Astrocyte (in vitro differentiated cells and primary cell): ENCODE measurements around the gene SOWAHB. TPM values are rescaled to one million over a fixed set of nuclear protein-coding genes. Genes with fewer than 3 reads are reported as not detected.
A peak's percentile ranks its signal among the peaks of the same experiment; 100 is the strongest.
"Not testable (repeated sequence)": the region's sequence is repeated elsewhere in the genome, so short reads cannot be mapped to it uniquely, and the experiment has no call there.

Experiments used
- DNase-seq: peaks from one replicate; pipeline ENCODE4 v3.0.0-alpha.2; 2010; ENCODE audit warnings: low read depth
- FAIRE-seq: peaks from 2 replicates; lab custom pipeline; 2011; peaks lifted over from hg19 to GRCh38; lab: Jason Lieb, UNC
- H2AFZ ChIP-seq: 2 replicates; pipeline ENCODE4 v1.6.0; 2012; ENCODE audit warnings: low read depth, low read length, inconsistent platforms
- H3K27ac ChIP-seq: 2 replicates; pipeline ENCODE4 v1.5.1; 2011; ENCODE audit warnings: low read depth, low read length, inconsistent platforms
- H3K27me3 ChIP-seq: 2 replicates; pipeline ENCODE4 v1.6.0; 2011; ENCODE audit warnings: low read length, inconsistent platforms; ENCODE audit not compliant: insufficient read depth
- H3K36me3 ChIP-seq: 2 replicates; pipeline ENCODE4 v1.5.1; 2011; ENCODE audit warnings: low read length, inconsistent platforms; ENCODE audit not compliant: insufficient read depth
- H3K4me1 ChIP-seq: 2 replicates; pipeline ENCODE4 v1.5.1; 2011; ENCODE audit warnings: low read length, inconsistent platforms; ENCODE audit not compliant: insufficient read depth
- H3K4me2 ChIP-seq: 2 replicates; pipeline ENCODE4 v1.6.0; 2012; ENCODE audit warnings: low read length, inconsistent platforms
- H3K4me3 ChIP-seq: 2 replicates; pipeline ENCODE4 v1.5.1; 2011; ENCODE audit warnings: low read depth, mild to moderate bottlenecking, low read length, inconsistent platforms; ENCODE audit not compliant: insufficient read depth
- H3K79me2 ChIP-seq: 2 replicates; pipeline ENCODE4 v1.6.0; 2012; ENCODE audit warnings: mild to moderate bottlenecking, low read length, inconsistent platforms; ENCODE audit not compliant: insufficient read depth
- H3K9ac ChIP-seq: 2 replicates; pipeline ENCODE4 v1.6.0; 2012; ENCODE audit warnings: mild to moderate bottlenecking, low read length, inconsistent platforms
- H3K9me3 ChIP-seq: 2 replicates; pipeline ENCODE4 v1.5.1; 2012; ENCODE audit warnings: low read depth, mild to moderate bottlenecking, low read length, inconsistent platforms; ENCODE audit not compliant: insufficient read depth
- H4K20me1 ChIP-seq: 2 replicates; pipeline ENCODE4 v1.6.0; 2012; ENCODE audit warnings: low read length, inconsistent platforms; ENCODE audit not compliant: insufficient read depth
- H3K27ac Mint-ChIP-seq: one replicate; pipeline ENCODE4 v1.8.0; 2021; ENCODE audit warnings: mild to moderate bottlenecking, mixed read lengths; ENCODE audit not compliant: unreplicated experiment
- H3K27me3 Mint-ChIP-seq: one replicate; pipeline ENCODE4 v1.8.0; 2021; ENCODE audit warnings: low read depth, mixed read lengths; ENCODE audit not compliant: unreplicated experiment
- H3K36me3 Mint-ChIP-seq: one replicate; pipeline ENCODE4 v1.8.0; 2021; ENCODE audit warnings: low read depth, mixed read lengths; ENCODE audit not compliant: unreplicated experiment
- H3K4me1 Mint-ChIP-seq: one replicate; pipeline ENCODE4 v1.8.0; 2021; ENCODE audit warnings: low read depth, mixed read lengths; ENCODE audit not compliant: unreplicated experiment
- H3K4me3 Mint-ChIP-seq: one replicate; pipeline ENCODE4 v1.8.0; 2021; ENCODE audit warnings: mild to moderate bottlenecking, moderate library complexity, mixed read lengths; ENCODE audit not compliant: unreplicated experiment
- H3K9me3 Mint-ChIP-seq: one replicate; pipeline ENCODE4 v1.8.0; 2021; ENCODE audit warnings: mild to moderate bottlenecking, mixed read lengths; ENCODE audit not compliant: unreplicated experiment
- EZH2 ChIP-seq: IDR thresholded peaks from 2 replicates; pipeline ENCODE4 v1.6.1; 2012; ENCODE audit warnings: mild to moderate bottlenecking, low read length, inconsistent platforms; ENCODE audit not compliant: insufficient read depth
- total RNA-seq: library from RNA; stranded (reverse); gene quantifications from 2 replicates; pipeline ENCODE4 v1.2.1, GENCODE V29; 2021
- TF ChIP-seq, protein P1 (sequence below): IDR thresholded peaks from 2 replicates; pipeline ENCODE4 v1.5.1; 2011; ENCODE audit warnings: low read depth, mild to moderate bottlenecking, inconsistent platforms, low read length, moderate library complexity; ENCODE audit not compliant: insufficient read depth

The SOWAHB gene
- total RNA-seq, 1 donor from 2014 or later = 6.8 TPM

DNA sequence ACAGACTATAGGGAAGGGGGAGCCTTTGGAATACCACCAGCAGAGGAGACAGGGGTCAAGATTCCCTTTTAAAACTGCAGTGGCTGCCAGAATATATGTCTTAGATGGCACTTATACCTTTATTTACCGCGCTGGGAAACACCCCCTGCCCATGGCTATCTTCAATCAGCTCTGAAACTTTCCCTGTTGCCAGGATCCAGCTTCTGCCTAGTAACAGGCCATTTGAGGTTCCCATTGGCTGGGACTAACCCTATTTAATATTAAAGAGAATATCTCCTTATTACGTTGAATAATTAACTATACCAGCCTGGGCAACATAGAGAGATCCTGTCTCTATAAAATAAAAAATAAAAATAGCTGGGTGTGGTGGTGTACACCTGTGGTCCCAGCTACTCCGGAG is 23.8 kb downstream of the SOWAHB start:
- FAIRE-seq (no peak), DNase-seq (no peak)
- no peaks in the 10 kb centered on the region for H3K36me3 ChIP-seq
- no peak overlapping the region for H3K27ac ChIP-seq
- Mint-ChIP-seq H3K9me3 (no peaks in the 10 kb centered on the region), H3K4me1 (peaks cover 3% of the 10 kb centered on the region), H3K36me3 (no peaks in the 10 kb centered on the region), H3K27me3 (peaks cover 2% of the 10 kb centered on the region), H3K27ac (no peak overlapping the region), H3K4me3 (no peak overlapping the region)
- no peaks in the 10 kb centered on the region for H3K27me3 ChIP-seq
- H3K79me2 ChIP-seq = no peaks in the 10 kb centered on the region
- H4K20me1 ChIP-seq = no peaks in the 10 kb centered on the region
- H2AFZ ChIP-seq = no peak overlapping the region
- no peak overlapping the region for H3K4me2 ChIP-seq
- TF ChIP-seq, protein P1, sequence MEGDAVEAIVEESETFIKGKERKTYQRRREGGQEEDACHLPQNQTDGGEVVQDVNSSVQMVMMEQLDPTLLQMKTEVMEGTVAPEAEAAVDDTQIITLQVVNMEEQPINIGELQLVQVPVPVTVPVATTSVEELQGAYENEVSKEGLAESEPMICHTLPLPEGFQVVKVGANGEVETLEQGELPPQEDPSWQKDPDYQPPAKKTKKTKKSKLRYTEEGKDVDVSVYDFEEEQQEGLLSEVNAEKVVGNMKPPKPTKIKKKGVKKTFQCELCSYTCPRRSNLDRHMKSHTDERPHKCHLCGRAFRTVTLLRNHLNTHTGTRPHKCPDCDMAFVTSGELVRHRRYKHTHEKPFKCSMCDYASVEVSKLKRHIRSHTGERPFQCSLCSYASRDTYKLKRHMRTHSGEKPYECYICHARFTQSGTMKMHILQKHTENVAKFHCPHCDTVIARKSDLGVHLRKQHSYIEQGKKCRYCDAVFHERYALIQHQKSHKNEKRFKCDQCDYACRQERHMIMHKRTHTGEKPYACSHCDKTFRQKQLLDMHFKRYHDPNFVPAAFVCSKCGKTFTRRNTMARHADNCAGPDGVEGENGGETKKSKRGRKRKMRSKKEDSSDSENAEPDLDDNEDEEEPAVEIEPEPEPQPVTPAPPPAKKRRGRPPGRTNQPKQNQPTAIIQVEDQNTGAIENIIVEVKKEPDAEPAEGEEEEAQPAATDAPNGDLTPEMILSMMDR = no peak
- no peak for TF ChIP-seq EZH2
- H3K9me3 ChIP-seq = no peaks in the 10 kb centered on the region
- H3K4me3 ChIP-seq = no peak overlapping the region
- no peak overlapping the region for H3K9ac ChIP-seq
- no peaks in the 10 kb centered on the region for H3K4me1 ChIP-seq

DNA sequence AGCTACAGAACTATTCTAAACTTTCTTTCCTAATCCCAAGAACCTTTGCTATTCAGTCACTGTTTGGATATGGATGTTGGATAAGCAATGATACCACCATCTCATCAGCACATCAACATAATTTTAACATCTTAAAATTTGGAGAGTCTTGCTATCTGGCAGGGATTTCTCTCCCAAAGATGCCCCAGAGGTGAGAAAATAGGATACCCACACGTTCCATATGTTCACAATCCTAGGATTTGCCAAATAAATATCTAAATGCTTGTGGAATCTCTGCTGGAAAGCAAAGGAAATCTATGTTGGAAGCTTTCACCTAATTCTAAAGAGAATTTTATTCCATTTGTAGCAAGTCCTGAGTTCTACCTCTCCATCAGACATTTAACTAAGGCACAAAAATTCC is 24.4 kb downstream of the SOWAHB start:
- H3K27me3 Mint-ChIP-seq = peaks cover 2% of the 10 kb centered on the region
- H2AFZ ChIP-seq = no peak overlapping the region
- DNase-seq = no peak
- H3K9ac ChIP-seq = no peak overlapping the region
- no peak overlapping the region for H3K27ac Mint-ChIP-seq
- H4K20me1 ChIP-seq = no peaks in the 10 kb centered on the region
- no peaks in the 10 kb centered on the region for H3K27me3 ChIP-seq
- no peaks in the 10 kb centered on the region for H3K36me3 ChIP-seq
- H3K9me3 Mint-ChIP-seq = no peaks in the 10 kb centered on the region
- no peak for FAIRE-seq
- no peaks in the 10 kb centered on the region for H3K79me2 ChIP-seq
- TF ChIP-seq, protein P1 = no peak
- TF ChIP-seq EZH2 = no peak
- H3K9me3 ChIP-seq = no peaks in the 10 kb centered on the region
- H3K4me3 Mint-ChIP-seq = no peak overlapping the region
- H3K4me2 ChIP-seq = no peak overlapping the region
- H3K4me1 ChIP-seq = no peaks in the 10 kb centered on the region
- no peaks in the 10 kb centered on the region for H3K36me3 Mint-ChIP-seq
- peaks cover 6% of the 10 kb centered on the region for H3K4me1 Mint-ChIP-seq
- no peak overlapping the region for H3K27ac ChIP-seq
- no peak overlapping the region for H3K4me3 ChIP-seq

DNA sequence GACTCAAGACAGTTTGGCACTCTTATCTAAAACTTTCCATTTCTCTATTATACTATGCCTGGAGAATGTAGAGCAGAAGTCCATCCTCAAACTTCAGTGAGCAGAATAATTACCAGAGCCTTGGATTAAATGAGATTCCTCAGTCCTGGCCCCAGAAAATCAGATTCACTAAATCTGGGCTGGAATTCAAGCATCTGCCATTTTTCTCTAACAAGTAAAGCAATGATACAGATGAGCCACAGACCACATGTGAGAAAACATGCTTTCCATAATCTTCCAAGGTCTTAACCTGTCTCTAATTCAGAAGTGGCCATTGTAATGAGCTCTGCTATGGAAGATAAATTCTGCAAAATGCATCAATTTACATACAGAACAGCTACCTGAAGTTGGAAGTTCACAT is 25.4 kb downstream of the SOWAHB start:
- DNase-seq = peak; percentile 53
- H3K36me3 Mint-ChIP-seq = no peaks in the 10 kb centered on the region
- H4K20me1 ChIP-seq = no peaks in the 10 kb centered on the region
- peaks cover 6% of the 10 kb centered on the region for H3K4me1 Mint-ChIP-seq
- FAIRE-seq = no peak
- H3K9ac ChIP-seq = no peak overlapping the region
- H3K4me3 ChIP-seq = no peak overlapping the region
- H2AFZ ChIP-seq = no peak overlapping the region
- H3K79me2 ChIP-seq = no peaks in the 10 kb centered on the region
- H3K36me3 ChIP-seq = no peaks in the 10 kb centered on the region
- no peaks in the 10 kb centered on the region for H3K4me1 ChIP-seq
- no peak overlapping the region for H3K27ac Mint-ChIP-seq
- no peak overlapping the region for H3K27ac ChIP-seq
- H3K4me2 ChIP-seq = no peak overlapping the region
- H3K9me3 Mint-ChIP-seq = no peaks in the 10 kb centered on the region
- H3K9me3 ChIP-seq = no peaks in the 10 kb centered on the region
- peaks cover 2% of the 10 kb centered on the region for H3K27me3 Mint-ChIP-seq
- H3K27me3 ChIP-seq = no peaks in the 10 kb centered on the region
- H3K4me3 Mint-ChIP-seq = no peak overlapping the region
- TF ChIP-seq EZH2 = no peak
- TF ChIP-seq, protein P1 = no peak

DNA sequence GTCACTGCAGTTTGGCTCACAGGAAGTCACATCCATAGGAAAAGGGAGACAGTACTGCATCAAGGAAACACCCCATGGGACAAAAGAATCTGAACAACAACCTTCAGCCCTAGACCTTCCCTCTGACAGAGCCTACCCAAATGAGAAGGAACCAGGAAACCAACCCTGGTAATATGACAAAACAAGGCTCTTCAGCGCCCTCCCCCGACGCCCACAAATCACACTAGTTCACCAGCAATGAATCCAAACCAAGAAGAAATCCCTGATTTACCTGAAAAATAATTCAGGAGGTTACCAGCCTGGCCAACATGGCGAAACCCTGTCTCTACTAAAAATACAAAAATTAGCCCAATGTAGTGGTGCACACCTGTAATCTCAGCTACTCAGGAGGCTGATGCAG is 29.2 kb downstream of the SOWAHB start:
- H3K27me3 ChIP-seq, H3K36me3 Mint-ChIP-seq, H3K4me3 ChIP-seq, H3K27ac ChIP-seq, H4K20me1 ChIP-seq, DNase-seq, H3K4me3 Mint-ChIP-seq, H3K4me1 Mint-ChIP-seq, H3K9me3 Mint-ChIP-seq, H3K4me1 ChIP-seq, H3K79me2 ChIP-seq, H2AFZ ChIP-seq, H3K9me3 ChIP-seq, H3K36me3 ChIP-seq, H3K27me3 Mint-ChIP-seq, H3K9ac ChIP-seq, H3K4me2 ChIP-seq, FAIRE-seq: not testable (repeated sequence)
- peak overlapping the region; percentile 4 for H3K27ac Mint-ChIP-seq
